Astrocyte (in vitro differentiated cells and primary cell): Measurements from ENCODE around the gene MAP4K4. TPM values are rescaled to one million over a fixed set of nuclear protein-coding genes. Genes with fewer than 3 reads are reported as not detected.
"Not testable (repeated sequence)": the region's sequence is repeated elsewhere in the genome, so short reads cannot be mapped to it uniquely, and the experiment has no call there.

ENCODE experiments used
- DNase-seq: peaks from one replicate; pipeline ENCODE4 v3.0.0-alpha.2; 2010; ENCODE audit warnings: low read depth
- FAIRE-seq: peaks from 2 replicates; lab custom pipeline; 2011; peaks lifted over from hg19 to GRCh38; lab: Jason Lieb, UNC
- H2AFZ ChIP-seq: 2 replicates; pipeline ENCODE4 v1.6.0; 2012; ENCODE audit warnings: low read depth, low read length, inconsistent platforms
- H3K27ac ChIP-seq: 2 replicates; pipeline ENCODE4 v1.5.1; 2011; ENCODE audit warnings: low read depth, low read length, inconsistent platforms
- H3K27me3 ChIP-seq: 2 replicates; pipeline ENCODE4 v1.6.0; 2011; ENCODE audit warnings: low read length, inconsistent platforms; ENCODE audit not compliant: insufficient read depth
- H3K36me3 ChIP-seq: 2 replicates; pipeline ENCODE4 v1.5.1; 2011; ENCODE audit warnings: low read length, inconsistent platforms; ENCODE audit not compliant: insufficient read depth
- H3K4me1 ChIP-seq: 2 replicates; pipeline ENCODE4 v1.5.1; 2011; ENCODE audit warnings: low read length, inconsistent platforms; ENCODE audit not compliant: insufficient read depth
- H3K4me2 ChIP-seq: 2 replicates; pipeline ENCODE4 v1.6.0; 2012; ENCODE audit warnings: low read length, inconsistent platforms
- H3K4me3 ChIP-seq: 2 replicates; pipeline ENCODE4 v1.5.1; 2011; ENCODE audit warnings: low read depth, mild to moderate bottlenecking, low read length, inconsistent platforms; ENCODE audit not compliant: insufficient read depth
- H3K79me2 ChIP-seq: 2 replicates; pipeline ENCODE4 v1.6.0; 2012; ENCODE audit warnings: mild to moderate bottlenecking, low read length, inconsistent platforms; ENCODE audit not compliant: insufficient read depth
- H3K9ac ChIP-seq: 2 replicates; pipeline ENCODE4 v1.6.0; 2012; ENCODE audit warnings: mild to moderate bottlenecking, low read length, inconsistent platforms
- H3K9me3 ChIP-seq: 2 replicates; pipeline ENCODE4 v1.5.1; 2012; ENCODE audit warnings: low read depth, mild to moderate bottlenecking, low read length, inconsistent platforms; ENCODE audit not compliant: insufficient read depth
- H4K20me1 ChIP-seq: 2 replicates; pipeline ENCODE4 v1.6.0; 2012; ENCODE audit warnings: low read length, inconsistent platforms; ENCODE audit not compliant: insufficient read depth
- H3K27ac Mint-ChIP-seq: one replicate; pipeline ENCODE4 v1.8.0; 2021; ENCODE audit warnings: mild to moderate bottlenecking, mixed read lengths; ENCODE audit not compliant: unreplicated experiment
- H3K27me3 Mint-ChIP-seq: one replicate; pipeline ENCODE4 v1.8.0; 2021; ENCODE audit warnings: low read depth, mixed read lengths; ENCODE audit not compliant: unreplicated experiment
- H3K36me3 Mint-ChIP-seq: one replicate; pipeline ENCODE4 v1.8.0; 2021; ENCODE audit warnings: low read depth, mixed read lengths; ENCODE audit not compliant: unreplicated experiment
- H3K4me1 Mint-ChIP-seq: one replicate; pipeline ENCODE4 v1.8.0; 2021; ENCODE audit warnings: low read depth, mixed read lengths; ENCODE audit not compliant: unreplicated experiment
- H3K4me3 Mint-ChIP-seq: one replicate; pipeline ENCODE4 v1.8.0; 2021; ENCODE audit warnings: mild to moderate bottlenecking, moderate library complexity, mixed read lengths; ENCODE audit not compliant: unreplicated experiment
- H3K9me3 Mint-ChIP-seq: one replicate; pipeline ENCODE4 v1.8.0; 2021; ENCODE audit warnings: mild to moderate bottlenecking, mixed read lengths; ENCODE audit not compliant: unreplicated experiment
- EZH2 ChIP-seq: IDR thresholded peaks from 2 replicates; pipeline ENCODE4 v1.6.1; 2012; ENCODE audit warnings: mild to moderate bottlenecking, low read length, inconsistent platforms; ENCODE audit not compliant: insufficient read depth
- total RNA-seq: library from RNA; stranded (reverse); gene quantifications from 2 replicates; pipeline ENCODE4 v1.2.1, GENCODE V29; 2021
- TF ChIP-seq, protein P1 (sequence below): IDR thresholded peaks from 2 replicates; pipeline ENCODE4 v1.5.1; 2011; ENCODE audit warnings: low read depth, mild to moderate bottlenecking, inconsistent platforms, low read length, moderate library complexity; ENCODE audit not compliant: insufficient read depth

MAP4K4 gene
- total RNA-seq, 1 donor from 2014 or later, result 231 TPM

DNA sequence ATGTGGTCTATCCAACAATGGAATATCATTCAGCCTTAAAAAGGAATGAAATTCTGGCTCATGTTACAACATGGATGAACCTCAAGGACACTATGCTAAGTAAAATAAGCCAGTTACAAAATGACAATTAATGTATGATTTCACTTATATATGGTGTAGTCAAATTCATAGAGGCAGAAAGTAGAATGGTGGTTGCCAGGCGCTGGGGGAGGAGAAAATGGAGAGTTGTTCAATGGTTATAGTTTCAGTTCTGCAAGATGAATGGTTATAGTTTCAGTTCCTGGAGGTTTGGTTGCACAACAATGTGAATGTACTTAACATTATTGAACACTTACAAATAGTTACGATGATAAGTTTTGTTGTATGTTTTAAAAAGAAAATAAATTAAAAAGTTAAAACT is 215.0 kb downstream of the MAP4K4 start:
- no peak overlapping the region for H3K4me3 ChIP-seq
- Mint-ChIP-seq H3K4me1 (no peaks in the 10 kb centered on the region), H3K27ac (no peak overlapping the region), H3K4me3 (no peak overlapping the region), H3K36me3 (peaks cover 3% of the 10 kb centered on the region), H3K27me3 (no peaks in the 10 kb centered on the region), H3K9me3 (peaks cover 3% of the 10 kb centered on the region)
- no peak overlapping the region for H3K9ac ChIP-seq
- H3K4me2 ChIP-seq, result no peak overlapping the region
- DNase-seq (no peak), FAIRE-seq (no peak)
- no peak overlapping the region for H2AFZ ChIP-seq
- H3K27ac ChIP-seq, result no peak overlapping the region
- no peaks in the 10 kb centered on the region for H3K4me1 ChIP-seq
- no peaks in the 10 kb centered on the region for H3K9me3 ChIP-seq
- no peak for TF ChIP-seq EZH2
- TF ChIP-seq, protein P1, sequence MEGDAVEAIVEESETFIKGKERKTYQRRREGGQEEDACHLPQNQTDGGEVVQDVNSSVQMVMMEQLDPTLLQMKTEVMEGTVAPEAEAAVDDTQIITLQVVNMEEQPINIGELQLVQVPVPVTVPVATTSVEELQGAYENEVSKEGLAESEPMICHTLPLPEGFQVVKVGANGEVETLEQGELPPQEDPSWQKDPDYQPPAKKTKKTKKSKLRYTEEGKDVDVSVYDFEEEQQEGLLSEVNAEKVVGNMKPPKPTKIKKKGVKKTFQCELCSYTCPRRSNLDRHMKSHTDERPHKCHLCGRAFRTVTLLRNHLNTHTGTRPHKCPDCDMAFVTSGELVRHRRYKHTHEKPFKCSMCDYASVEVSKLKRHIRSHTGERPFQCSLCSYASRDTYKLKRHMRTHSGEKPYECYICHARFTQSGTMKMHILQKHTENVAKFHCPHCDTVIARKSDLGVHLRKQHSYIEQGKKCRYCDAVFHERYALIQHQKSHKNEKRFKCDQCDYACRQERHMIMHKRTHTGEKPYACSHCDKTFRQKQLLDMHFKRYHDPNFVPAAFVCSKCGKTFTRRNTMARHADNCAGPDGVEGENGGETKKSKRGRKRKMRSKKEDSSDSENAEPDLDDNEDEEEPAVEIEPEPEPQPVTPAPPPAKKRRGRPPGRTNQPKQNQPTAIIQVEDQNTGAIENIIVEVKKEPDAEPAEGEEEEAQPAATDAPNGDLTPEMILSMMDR, result no peak
- H3K27me3 ChIP-seq, result no peaks in the 10 kb centered on the region
- H4K20me1 ChIP-seq, result no peaks in the 10 kb centered on the region
- H3K36me3 ChIP-seq, result no peaks in the 10 kb centered on the region
- no peaks in the 10 kb centered on the region for H3K79me2 ChIP-seq

DNA sequence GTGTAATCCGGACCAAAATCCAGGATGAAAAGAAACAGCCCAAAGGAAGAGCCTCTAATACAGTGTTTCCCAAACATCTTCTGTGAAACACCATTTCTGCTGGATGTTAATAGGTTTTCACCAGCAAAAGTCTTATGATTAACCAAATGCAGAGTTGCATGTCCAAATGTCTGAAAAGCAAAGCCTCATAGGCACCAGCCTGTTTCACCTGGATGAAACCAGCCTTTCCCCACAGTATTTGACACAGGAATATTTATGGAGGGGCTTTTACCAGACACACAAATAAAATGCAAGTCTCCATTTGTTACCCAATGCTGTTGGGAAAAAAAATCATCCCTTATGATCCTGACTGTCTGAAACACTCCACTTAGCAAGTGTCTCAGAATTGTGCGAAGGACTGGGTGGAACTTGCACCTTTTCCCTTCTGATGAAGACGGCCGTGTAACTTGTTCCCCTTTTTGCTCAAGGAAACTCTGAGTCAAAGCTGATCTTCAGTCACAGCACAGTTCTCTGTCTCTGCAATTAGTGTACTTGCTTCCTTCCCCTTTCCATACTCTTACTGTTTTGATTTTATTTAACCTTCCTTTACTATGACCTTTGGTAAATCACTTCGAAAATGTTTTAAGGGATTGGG is 223.9 kb downstream of the MAP4K4 start:
- TF ChIP-seq, protein P1, result no peak
- no peak for TF ChIP-seq EZH2
- no peak overlapping the region for H3K4me3 Mint-ChIP-seq
- H3K27ac Mint-ChIP-seq, result no peak overlapping the region
- no peak overlapping the region for H3K27ac ChIP-seq
- DNase-seq (no peak), FAIRE-seq (no peak)
- no peaks in the 10 kb centered on the region for H3K27me3 Mint-ChIP-seq
- H2AFZ ChIP-seq, result no peak overlapping the region
- no peaks in the 10 kb centered on the region for H3K27me3 ChIP-seq
- H3K9ac ChIP-seq, result no peak overlapping the region
- H4K20me1 ChIP-seq, result no peaks in the 10 kb centered on the region
- no peaks in the 10 kb centered on the region for H3K79me2 ChIP-seq
- no peaks in the 10 kb centered on the region for H3K36me3 ChIP-seq
- peaks cover 19% of the 10 kb centered on the region for H3K9me3 Mint-ChIP-seq
- no peaks in the 10 kb centered on the region for H3K4me1 Mint-ChIP-seq
- H3K4me1 ChIP-seq, result no peaks in the 10 kb centered on the region
- peaks cover 6% of the 10 kb centered on the region for H3K9me3 ChIP-seq
- peaks cover 2% of the 10 kb centered on the region for H3K36me3 Mint-ChIP-seq
- H3K4me3 ChIP-seq, result no peak overlapping the region
- no peak overlapping the region for H3K4me2 ChIP-seq

DNA sequence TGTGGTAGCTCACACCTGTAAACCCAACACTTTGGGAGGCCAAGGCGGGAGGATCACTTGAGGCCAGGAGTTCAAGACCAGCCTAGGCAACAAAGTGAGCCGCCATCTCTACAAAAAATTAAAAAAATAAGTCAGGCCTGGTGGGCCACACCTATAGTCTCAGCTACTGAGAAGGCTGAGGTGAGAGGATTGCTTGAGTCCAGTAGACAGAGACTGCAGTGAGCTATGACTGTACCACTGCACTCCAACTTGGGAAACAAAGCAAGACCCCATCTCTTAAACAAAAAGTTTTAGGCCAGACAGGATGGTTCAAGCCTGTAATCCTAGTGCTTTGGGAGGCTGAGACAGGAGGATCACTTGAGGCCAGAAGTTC is 224.4 kb downstream of the MAP4K4 start:
- Mint-ChIP-seq H3K4me3 (no peak overlapping the region), H3K4me1 (no peaks in the 10 kb centered on the region), H3K27me3 (no peaks in the 10 kb centered on the region), H3K36me3 (peaks cover 2% of the 10 kb centered on the region), H3K27ac (no peak overlapping the region), H3K9me3 (peaks cover 23% of the 10 kb centered on the region)
- no peak overlapping the region for H3K27ac ChIP-seq
- H3K4me1 ChIP-seq, result no peaks in the 10 kb centered on the region
- TF ChIP-seq EZH2, result no peak
- TF ChIP-seq, protein P1, result no peak
- H3K27me3 ChIP-seq, result no peaks in the 10 kb centered on the region
- no peak overlapping the region for H2AFZ ChIP-seq
- no peaks in the 10 kb centered on the region for H3K36me3 ChIP-seq
- H4K20me1 ChIP-seq, result no peaks in the 10 kb centered on the region
- no peak for FAIRE-seq
- no peak overlapping the region for H3K4me3 ChIP-seq
- H3K9me3 ChIP-seq, result peaks cover 6% of the 10 kb centered on the region
- no peak for DNase-seq
- H3K4me2 ChIP-seq, result no peak overlapping the region
- H3K79me2 ChIP-seq, result no peaks in the 10 kb centered on the region
- no peak overlapping the region for H3K9ac ChIP-seq

DNA sequence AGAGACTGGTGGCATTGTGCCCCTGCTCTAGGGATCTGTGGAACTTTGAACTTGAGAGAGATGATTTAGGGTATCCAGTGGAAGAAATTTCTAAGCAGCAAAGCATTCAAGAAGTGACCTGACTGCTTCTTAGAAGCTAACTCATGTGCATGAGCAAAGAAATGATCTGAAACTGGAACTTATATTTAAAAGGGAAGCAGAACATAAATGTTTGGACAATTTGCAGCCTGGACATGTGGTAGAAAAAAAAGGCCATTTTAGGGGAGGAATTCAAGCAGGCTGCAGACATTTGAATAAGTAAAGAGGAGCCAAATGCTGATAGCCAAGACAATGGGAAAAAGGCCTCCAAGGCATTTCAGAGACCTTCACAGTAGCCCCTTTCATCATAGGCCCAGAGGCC is 226.8 kb downstream of the MAP4K4 start:
- H2AFZ ChIP-seq, H3K79me2 ChIP-seq, H3K4me2 ChIP-seq, H3K4me1 Mint-ChIP-seq, H3K36me3 Mint-ChIP-seq, DNase-seq, H3K4me1 ChIP-seq, H3K27me3 ChIP-seq, FAIRE-seq, H3K9ac ChIP-seq, H3K27ac Mint-ChIP-seq, H3K27ac ChIP-seq, H3K27me3 Mint-ChIP-seq, H3K4me3 Mint-ChIP-seq, H4K20me1 ChIP-seq, H3K36me3 ChIP-seq, H3K4me3 ChIP-seq: not testable (repeated sequence)
- peaks cover 34% of the 10 kb centered on the region for H3K9me3 Mint-ChIP-seq
- H3K9me3 ChIP-seq, result peaks cover 18% of the 10 kb centered on the region
